IPS-NIHi7 (cell line): ENCODE data around the gene PKD2L1.
"Not testable (repeated sequence)": the region's sequence is repeated elsewhere in the genome, so short reads cannot be mapped to it uniquely, and the experiment has no call there.

ENCODE experiments used
- DNase-seq: peaks from one replicate; pipeline ENCODE4 v3.0.0; 2012; ENCODE audit warnings: mixed read lengths; ENCODE audit errors: extremely low spot score

Gene PKD2L1

GRCh38 chr10:100286051-100287033, 43.7 kb downstream of the PKD2L1 start, which contains the start of gene BLOC1S2:
BLOC1S2 (minus strand) TSS chr10:100286680; CDS start chr10:100286659, 21 bp downstream.
- peak; percentile 99 for DNase-seq

DNA sequence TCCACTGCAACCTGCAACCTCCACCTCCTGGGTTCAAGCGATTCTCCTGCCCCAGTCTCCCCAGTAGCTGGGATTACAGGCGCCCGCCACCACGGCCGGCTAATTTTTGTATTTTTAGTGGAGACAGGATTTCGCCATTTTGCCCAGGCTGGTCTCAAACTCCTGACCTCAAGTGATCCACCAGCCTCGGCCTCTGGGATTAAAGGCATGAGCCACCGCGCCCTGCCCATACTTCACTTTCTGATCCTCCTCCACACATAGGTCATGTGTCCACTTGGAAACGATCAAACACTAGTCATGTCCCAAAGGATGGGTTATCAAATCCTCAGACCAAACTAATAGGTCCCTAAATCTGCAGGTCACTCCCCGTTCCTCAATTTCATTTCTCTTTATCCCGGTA, 44.7 kb downstream of the PKD2L1 start:
- not testable (repeated sequence) for DNase-seq

GRCh38 chr10:100282907-100283306, 47.1 kb downstream of the PKD2L1 start:
- no peak for DNase-seq

DNA sequence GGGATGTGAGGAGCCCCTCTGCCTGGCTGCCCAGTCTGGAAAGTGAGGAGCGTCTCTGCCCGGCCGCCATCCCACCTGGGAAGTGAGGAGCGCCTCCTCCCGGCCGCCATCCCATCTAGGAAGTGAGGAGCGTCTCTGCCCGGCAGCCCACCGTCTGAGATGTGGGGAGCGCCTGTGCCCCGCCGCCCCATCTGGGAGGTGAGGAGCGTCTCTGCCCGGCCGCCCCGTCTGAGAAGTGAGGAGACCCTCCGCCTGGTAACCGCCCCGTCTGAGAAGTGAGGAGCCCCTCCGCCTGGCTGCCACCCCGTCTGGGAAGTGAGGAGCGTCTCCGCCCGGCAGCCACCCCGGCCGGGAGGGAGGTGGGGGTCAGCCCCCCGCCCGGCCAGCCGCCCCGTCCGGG, 53.1 kb downstream of the PKD2L1 start:
- not testable (repeated sequence) for DNase-seq

DNA sequence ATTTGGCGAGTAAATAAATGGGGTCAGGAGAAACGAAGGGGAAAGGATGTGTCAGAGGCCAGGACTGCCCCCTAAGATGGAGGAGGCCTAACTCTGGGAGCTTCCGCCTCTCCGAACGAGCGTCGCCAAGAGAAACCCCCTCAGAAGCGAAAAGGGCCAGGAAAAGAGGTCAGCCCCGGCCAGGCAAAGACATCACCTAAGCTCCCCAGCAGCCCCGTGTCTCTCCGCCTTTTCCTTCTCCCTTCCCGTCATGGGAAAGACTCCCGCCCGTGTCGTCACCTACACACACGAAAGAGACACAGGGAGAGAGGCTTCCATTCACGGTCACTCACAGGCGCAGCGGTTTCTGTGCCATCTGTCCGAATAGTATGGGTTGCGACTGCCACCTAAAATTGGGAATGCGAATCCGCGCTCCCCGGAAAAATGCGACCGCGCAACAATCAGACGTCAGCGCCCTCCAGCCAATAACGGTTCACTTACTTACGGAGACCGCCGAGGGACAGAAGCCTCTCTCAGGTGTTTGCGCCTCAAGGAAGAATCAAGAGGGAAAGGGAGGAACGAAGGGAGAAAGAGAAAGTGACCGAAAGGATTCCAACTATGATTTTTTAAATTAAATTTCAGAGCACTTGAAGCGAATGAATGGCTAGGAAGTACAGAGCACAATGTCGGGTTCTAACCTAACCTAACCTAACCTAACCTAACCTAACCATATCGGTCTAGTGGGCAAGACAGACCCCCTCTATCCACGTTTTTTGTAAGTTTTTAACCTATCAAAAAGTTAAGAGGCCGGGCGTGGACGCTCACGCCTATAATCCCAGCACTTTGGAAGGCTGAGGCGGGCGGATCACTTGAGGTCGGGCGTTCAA, 62.6 kb downstream of the PKD2L1 start, which contains the start of gene CWF19L1:
Gene CWF19L1, minus strand, starts transcription at position 400 of the 866 bp plus-strand sequence. Its CDS starts 45 bp downstream, at position 355.
- peak; percentile 90 for DNase-seq

GRCh38 chr10:100265821-100266485, 64.1 kb downstream of the PKD2L1 start:
- no peak for DNase-seq

DNA sequence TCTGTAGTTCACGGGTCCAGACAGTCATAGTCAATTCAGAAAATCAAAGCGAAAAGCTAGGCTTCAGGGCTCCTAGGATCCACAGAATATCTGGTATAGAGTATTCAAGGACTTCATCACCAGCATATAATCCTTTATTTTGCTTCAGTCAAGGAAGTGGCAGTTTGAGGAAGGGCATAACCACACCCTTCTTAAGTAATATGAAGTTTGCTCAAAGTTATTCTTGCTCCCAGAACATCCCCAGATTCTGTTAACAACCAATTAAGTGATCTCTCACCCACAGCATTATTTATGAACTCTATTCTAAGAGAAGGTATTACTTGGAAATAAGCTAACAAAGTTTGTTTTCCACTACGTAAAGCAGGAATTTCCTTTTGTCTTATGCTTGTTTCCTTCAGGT, 75.8 kb downstream of the PKD2L1 start:
- DNase-seq: no peak

DNA sequence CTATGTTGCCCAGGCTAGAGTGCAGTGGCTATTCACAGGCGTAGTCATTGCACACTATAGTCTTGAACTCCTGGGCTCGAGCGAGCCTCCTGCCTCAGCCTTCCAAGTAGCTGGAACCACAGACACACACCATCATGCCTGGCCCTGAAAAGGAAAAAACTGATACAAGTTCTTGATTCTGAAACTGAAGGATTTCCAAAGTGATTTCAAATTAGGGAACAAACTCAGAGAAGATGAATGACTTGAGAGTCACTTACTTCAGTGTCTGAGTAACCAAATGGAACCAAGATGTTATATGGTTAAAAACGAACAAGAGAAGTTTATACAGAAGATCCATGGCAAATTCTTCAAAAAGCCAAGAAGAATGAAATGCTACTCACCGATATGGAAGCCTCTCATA, 77.0 kb downstream of the PKD2L1 start:
- no peak for DNase-seq

GRCh38 chr10:100248820-100249219, 81.2 kb downstream of the PKD2L1 start:
- DNase-seq: no peak

- DNase-seq: no peak
These were observed 84.4 kb downstream of the PKD2L1 start for GRCh38 chr10:100245484-100246220.

DNA sequence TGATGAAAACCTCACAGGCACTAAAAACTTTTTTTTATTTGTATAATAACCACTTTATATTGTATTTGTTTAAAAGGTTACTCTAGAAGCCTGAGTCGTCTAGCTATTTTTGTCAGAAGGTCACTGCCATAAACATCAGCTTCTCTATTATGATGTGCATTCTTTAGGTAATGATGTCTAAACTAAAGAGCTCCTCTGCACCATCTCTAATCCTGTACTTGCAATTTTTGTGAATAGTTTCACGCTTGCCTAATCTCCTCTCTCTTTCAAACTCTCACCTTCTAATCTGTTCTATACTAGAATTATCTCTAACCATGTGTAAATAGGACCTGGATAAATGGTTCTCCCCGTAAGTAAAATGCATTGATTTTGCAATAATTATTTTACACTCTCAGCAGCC, 90.2 kb downstream of the PKD2L1 start:
- no peak for DNase-seq

DNA sequence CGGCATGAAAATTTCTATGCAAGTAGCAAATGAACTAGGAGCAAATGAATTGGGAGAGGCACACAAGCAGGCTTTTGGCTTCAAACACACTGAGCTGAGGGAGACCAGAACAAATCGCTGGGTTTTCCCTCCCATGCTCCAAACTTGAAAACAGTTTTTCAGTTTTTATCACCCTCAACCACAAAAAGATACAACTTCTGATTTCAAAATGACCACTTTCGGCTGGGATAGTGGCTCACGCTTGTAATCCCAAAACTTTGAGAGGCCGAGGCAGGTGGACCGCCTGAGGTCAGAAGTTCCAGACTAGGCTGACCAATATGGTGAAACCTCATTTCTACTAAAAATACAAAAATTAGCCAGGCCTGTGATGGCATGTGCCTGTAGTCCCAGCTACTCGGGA, 91.6 kb downstream of the PKD2L1 start:
- no peak for DNase-seq
